HEK293 (cell line): ENCODE measurements around the gene PCSK2.

Source experiments
- CTCF ChIA-PET: fragments of 350-600 bp; formaldehyde crosslinking; extraction: SDS; loops from one replicate; lab custom pipeline; 2021; ENCODE audit warnings: antibody characterized with exemption; lab: Yijun Ruan, JAX
- POLR2A ChIA-PET: fragments of 300-600 bp; formaldehyde crosslinking; extraction: SDS; loops from one replicate; lab custom pipeline; 2020; ENCODE audit warnings: antibody characterized with exemption, inconsistent platforms; lab: Yijun Ruan, JAX
- H3K27ac ChIP-seq: fragments of 200-500 bp; sonication (Bioruptor generic); 2 replicates; pipeline ENCODE4 v1.5.1; 2014; ENCODE audit warnings: low read depth, low read length, control low read depth, inconsistent platforms; ENCODE audit errors: extremely low read depth
- H3K36me3 ChIP-seq, 2 experiments: fragments of 200-500 bp in 1 of 2; sonication (Bioruptor generic) in 1 of 2; 1 replicate in 1 of 2; 2 replicates in 1 of 2; pipeline ENCODE4 v1.5.1; 2014 to 2017; ENCODE audit warnings: inconsistent platforms in 2 of 2, low read length in 2 of 2; ENCODE audit not compliant: control insufficient read depth in 2 of 2, insufficient read depth in 1 of 2
- H3K4me1 ChIP-seq: fragments of 200-500 bp; sonication (Bioruptor generic); 2 replicates; pipeline ENCODE4 v1.5.1; 2014; ENCODE audit warnings: mild to moderate bottlenecking, low read length, inconsistent platforms; ENCODE audit not compliant: control insufficient read depth, insufficient read depth
- H3K4me3 ChIP-seq: 2 replicates; pipeline ENCODE4 v1.5.1; 2011; ENCODE audit warnings: low read depth, mild to moderate bottlenecking, control low read depth, low read length, moderate library complexity
- H3K9me3 ChIP-seq: fragments of 200-500 bp; sonication (Bioruptor generic); 2 replicates; pipeline ENCODE4 v1.5.1; 2014; ENCODE audit warnings: low read depth, low read length, inconsistent platforms; ENCODE audit not compliant: control insufficient read depth, insufficient read depth
- BCL11B ChIP-seq: fragments of 450-650 bp; formaldehyde crosslinking; IDR thresholded peaks from 2 replicates; pipeline ENCODE4 v1.5.1; 2016; ENCODE audit warnings: low read depth, missing biosample characterization, missing genetic modification characterization
- EGR2 ChIP-seq: fragments of 450-650 bp; formaldehyde crosslinking; IDR thresholded peaks from 2 replicates; pipeline ENCODE4 v1.5.1; 2016; ENCODE audit warnings: low read depth, missing biosample characterization, missing genetic modification characterization
- GFI1B ChIP-seq: fragments of 450-650 bp; formaldehyde crosslinking; IDR thresholded peaks from 2 replicates; pipeline ENCODE4 v1.5.1; 2016; ENCODE audit warnings: missing biosample characterization, missing genetic modification characterization
- INSM2 ChIP-seq: fragments of 450-650 bp; formaldehyde crosslinking; IDR thresholded peaks from 2 replicates; pipeline ENCODE4 v1.5.1; 2016; ENCODE audit warnings: missing biosample characterization, missing genetic modification characterization
- MYNN ChIP-seq: fragments of 450-650 bp; formaldehyde crosslinking; IDR thresholded peaks from 2 replicates; pipeline ENCODE4 v1.5.1; 2016; ENCODE audit warnings: missing biosample characterization, missing genetic modification characterization, borderline replicate concordance
- RBAK ChIP-seq: fragments of 450-650 bp; formaldehyde crosslinking; IDR thresholded peaks from 2 replicates; pipeline ENCODE4 v1.5.1; 2016; ENCODE audit warnings: missing biosample characterization, missing genetic modification characterization
- SCRT1 ChIP-seq: fragments of 450-650 bp; formaldehyde crosslinking; IDR thresholded peaks from 2 replicates; pipeline ENCODE4 v1.5.1; 2016; ENCODE audit warnings: missing biosample characterization, missing genetic modification characterization, borderline replicate concordance
- SP7 ChIP-seq: fragments of 450-650 bp; formaldehyde crosslinking; IDR thresholded peaks from 2 replicates; pipeline ENCODE4 v1.5.1; 2016; ENCODE audit warnings: missing biosample characterization, missing genetic modification characterization
- TSHZ1 ChIP-seq: fragments of 450-650 bp; formaldehyde crosslinking; IDR thresholded peaks from 2 replicates; pipeline ENCODE4 v1.5.1; 2016; ENCODE audit warnings: missing biosample characterization, missing genetic modification characterization, borderline replicate concordance
- ZBTB10 ChIP-seq: fragments of 450-650 bp; formaldehyde crosslinking; IDR thresholded peaks from 2 replicates; pipeline ENCODE4 v1.5.1; 2016; ENCODE audit warnings: missing biosample characterization, missing genetic modification characterization
- ZFP69B ChIP-seq: fragments of 450-650 bp; formaldehyde crosslinking; IDR thresholded peaks from 2 replicates; pipeline ENCODE4 v1.5.1; 2016; ENCODE audit warnings: missing biosample characterization, missing genetic modification characterization
- ZNF140 ChIP-seq: fragments of 450-650 bp; formaldehyde crosslinking; IDR thresholded peaks from 2 replicates; pipeline ENCODE4 v1.5.1; 2016; ENCODE audit warnings: missing biosample characterization, missing genetic modification characterization
- ZNF19 ChIP-seq: fragments of 450-650 bp; formaldehyde crosslinking; IDR thresholded peaks from 2 replicates; pipeline ENCODE4; 2016; ENCODE audit warnings: missing biosample characterization, missing genetic modification characterization, low read depth
- ZNF214 ChIP-seq: fragments of 450-650 bp; formaldehyde crosslinking; IDR thresholded peaks from 2 replicates; pipeline ENCODE4 v1.5.1; 2017; ENCODE audit warnings: missing biosample characterization, mild to moderate bottlenecking, missing genetic modification characterization, borderline replicate concordance
- ZNF302 ChIP-seq: fragments of 450-650 bp; formaldehyde crosslinking; IDR thresholded peaks from 2 replicates; pipeline ENCODE4 v1.5.1; 2016; ENCODE audit warnings: missing biosample characterization, missing genetic modification characterization, low read depth
- ZNF624 ChIP-seq: fragments of 450-650 bp; formaldehyde crosslinking; IDR thresholded peaks from 2 replicates; pipeline ENCODE4 v1.5.1; 2017; ENCODE audit warnings: missing biosample characterization, missing genetic modification characterization
- ZNF692 ChIP-seq: fragments of 450-650 bp; formaldehyde crosslinking; IDR thresholded peaks from 2 replicates; pipeline ENCODE4 v1.5.1; 2016; ENCODE audit warnings: missing biosample characterization, missing genetic modification characterization
- ZNF707 ChIP-seq: fragments of 450-650 bp; formaldehyde crosslinking; IDR thresholded peaks from 2 replicates; pipeline ENCODE4 v1.5.1; 2016; ENCODE audit warnings: missing biosample characterization, missing genetic modification characterization
- ZNF785 ChIP-seq: fragments of 450-650 bp; formaldehyde crosslinking; IDR thresholded peaks from 2 replicates; pipeline ENCODE4 v1.5.1; 2016; ENCODE audit warnings: missing biosample characterization, missing genetic modification characterization
- ZSCAN18 ChIP-seq: fragments of 450-650 bp; formaldehyde crosslinking; IDR thresholded peaks from 2 replicates; pipeline ENCODE4 v1.5.1; 2016; ENCODE audit warnings: missing biosample characterization, missing genetic modification characterization
- ZSCAN4 ChIP-seq: fragments of 450-650 bp; formaldehyde crosslinking; IDR thresholded peaks from 2 replicates; pipeline ENCODE4 v1.5.1; 2017; ENCODE audit warnings: missing biosample characterization, missing genetic modification characterization

The PCSK2 gene

GRCh38 chr20:17197041-17197440 lies 29.8 kb upstream of the PCSK2 start:
- no peak overlapping the region for H3K27ac ChIP-seq
- H3K4me1 ChIP-seq = no peaks in the 10 kb centered on the region
- no peak overlapping the region for H3K4me3 ChIP-seq
- CTCF ChIA-PET = no interaction called here
- TF ChIP-seq EGR2 (no peak), ZNF214 (tag by site-specific recombination) (no peak), ZFP69B (no peak), INSM2 (tag by site-specific recombination) (no peak), ZNF707 (tag by site-specific recombination) (no peak), ZNF140 (tag by site-specific recombination) (no peak), ZNF785 (tag by site-specific recombination) (no peak), RBAK (no peak)
- no peaks in the 10 kb centered on the region for H3K36me3 ChIP-seq
- H3K9me3 ChIP-seq = no peaks in the 10 kb centered on the region
- POLR2A ChIA-PET = no interaction called here

- POLR2A ChIA-PET = no interaction called here
- Histone ChIP-seq H3K27ac (no peak overlapping the region), H3K4me3 (no peak overlapping the region), H3K4me1 (no peaks in the 10 kb centered on the region), H3K36me3 (no peaks in the 10 kb centered on the region), H3K9me3 (no peaks in the 10 kb centered on the region)
- no peak for TF ChIP-seq ZSCAN4 (tag by site-specific recombination)
- TF ChIP-seq TSHZ1 (tag by site-specific recombination) = no peak
- no peak for TF ChIP-seq ZNF624 (tag by site-specific recombination)
- TF ChIP-seq ZBTB10 (tag by site-specific recombination) = no peak
- TF ChIP-seq ZNF19 = no peak
- no peak for TF ChIP-seq SCRT1 (tag by site-specific recombination)
- TF ChIP-seq GFI1B (tag by site-specific recombination) = no peak
- TF ChIP-seq MYNN (tag by site-specific recombination) = no peak
- TF ChIP-seq ZNF692 (tag by site-specific recombination) = no peak
- TF ChIP-seq ZSCAN18 (tag by site-specific recombination) = no peak
- no peak for TF ChIP-seq ZNF302 (tag by site-specific recombination)
- no peak for TF ChIP-seq BCL11B (tag by site-specific recombination)
- no peak for TF ChIP-seq SP7 (tag by site-specific recombination)
- CTCF ChIA-PET = interaction anchor here (1.0 to 1.4 kb wide), 2 partner anchors 230 to 400 kb away, joined by 3 to 5 read pairs; no protein-coding TSS in a partner anchor
These were observed 24.8 kb upstream of the PCSK2 start for GRCh38 chr20:17202030-17202429.
